Measurements from ENCODE around the gene CACNB4.

- TF ChIP-seq FOXA1 (IDR thresholded peaks at IDR 0.05; ENCODE audit: borderline replicate concordance) = no peak
- no peak for TF ChIP-seq ZZZ3 (IDR thresholded peaks at IDR 0.05)
These were observed 121.2 kb downstream of the CACNB4 start for GRCh38 chr2:151977631-151978030.

Data from K562 (cell line).